GM10248 (cell line): ENCODE measurements around the gene TNNT3.
"Not testable (repeated sequence)": the region's sequence is repeated elsewhere in the genome, so short reads cannot be mapped to it uniquely, and the experiment has no call there.

ENCODE experiments used
- CTCF ChIA-PET: fragments of 300-600 bp; sonication (Branson Sonifier 250); formaldehyde crosslinking; extraction: SDS; loops from one replicate; lab custom pipeline; 2021; ENCODE audit warnings: antibody characterized with exemption; lab: Yijun Ruan, JAX
- POLR2A ChIA-PET: fragments of 350-650 bp; sonication (Branson Sonifier 250); formaldehyde crosslinking; extraction: SDS; loops from one replicate; lab custom pipeline; 2020; ENCODE audit warnings: antibody characterized with exemption; lab: Yijun Ruan, JAX
- DNase-seq: peaks from one replicate; pipeline ENCODE4 v3.0.0; 2012; ENCODE audit errors: extremely low spot score
- TF ChIP-seq, protein P1 (sequence below): IDR thresholded peaks from 2 replicates; pipeline ENCODE4 v1.5.1; 2012; ENCODE audit warnings: mild to moderate bottlenecking, low read depth; ENCODE audit errors: extremely low read depth, missing control alignments, control extremely low read depth

Gene TNNT3

DNA sequence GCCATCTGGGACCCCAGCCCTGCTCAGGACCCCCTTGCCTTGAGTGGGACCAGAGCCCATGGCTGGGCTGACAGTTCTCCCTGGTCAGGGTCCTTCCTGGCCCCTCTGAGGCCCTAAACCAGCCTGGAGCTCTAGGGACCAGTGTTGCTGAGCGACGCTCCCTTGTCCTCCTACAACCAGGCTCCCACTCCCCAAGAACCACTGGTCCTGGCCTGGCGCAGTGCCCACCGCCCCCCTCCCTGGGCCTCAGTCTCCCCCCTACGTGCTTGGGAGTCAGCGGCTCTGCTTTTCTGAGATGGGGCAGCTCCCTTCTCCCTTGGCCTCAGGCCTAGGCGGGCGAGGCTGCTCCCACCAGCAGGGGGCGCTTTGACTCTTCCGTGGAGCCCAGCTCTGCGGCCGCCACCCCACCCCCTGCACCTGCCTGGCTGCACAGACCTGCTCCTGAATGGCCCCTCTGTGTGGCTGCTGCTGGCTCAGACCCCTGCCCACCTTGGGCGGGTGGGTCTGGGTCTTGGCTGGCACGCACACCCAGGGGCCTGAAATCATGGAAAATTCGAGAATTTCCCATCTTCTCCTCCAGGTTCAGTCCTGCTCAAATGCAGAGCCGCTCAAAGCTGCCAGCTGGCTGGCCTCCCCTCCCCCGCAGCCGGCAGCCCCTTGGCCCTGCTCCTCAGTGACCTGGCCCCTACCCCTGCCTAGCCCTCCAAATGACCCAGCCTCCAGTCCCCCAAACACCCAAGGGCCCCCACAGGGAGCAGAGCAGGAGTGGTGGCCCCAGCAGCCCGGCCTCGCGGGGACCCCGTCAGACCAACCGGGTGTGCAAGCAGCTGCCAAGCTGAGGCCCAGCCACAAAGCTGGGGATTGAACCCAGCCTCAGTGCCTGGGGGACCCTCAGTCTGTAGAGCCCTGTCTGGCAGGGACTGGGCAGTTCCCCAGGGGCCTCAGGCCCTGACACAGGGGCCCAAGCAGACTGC, 37.0 kb upstream of the TNNT3 start:
- TF ChIP-seq, protein P1, sequence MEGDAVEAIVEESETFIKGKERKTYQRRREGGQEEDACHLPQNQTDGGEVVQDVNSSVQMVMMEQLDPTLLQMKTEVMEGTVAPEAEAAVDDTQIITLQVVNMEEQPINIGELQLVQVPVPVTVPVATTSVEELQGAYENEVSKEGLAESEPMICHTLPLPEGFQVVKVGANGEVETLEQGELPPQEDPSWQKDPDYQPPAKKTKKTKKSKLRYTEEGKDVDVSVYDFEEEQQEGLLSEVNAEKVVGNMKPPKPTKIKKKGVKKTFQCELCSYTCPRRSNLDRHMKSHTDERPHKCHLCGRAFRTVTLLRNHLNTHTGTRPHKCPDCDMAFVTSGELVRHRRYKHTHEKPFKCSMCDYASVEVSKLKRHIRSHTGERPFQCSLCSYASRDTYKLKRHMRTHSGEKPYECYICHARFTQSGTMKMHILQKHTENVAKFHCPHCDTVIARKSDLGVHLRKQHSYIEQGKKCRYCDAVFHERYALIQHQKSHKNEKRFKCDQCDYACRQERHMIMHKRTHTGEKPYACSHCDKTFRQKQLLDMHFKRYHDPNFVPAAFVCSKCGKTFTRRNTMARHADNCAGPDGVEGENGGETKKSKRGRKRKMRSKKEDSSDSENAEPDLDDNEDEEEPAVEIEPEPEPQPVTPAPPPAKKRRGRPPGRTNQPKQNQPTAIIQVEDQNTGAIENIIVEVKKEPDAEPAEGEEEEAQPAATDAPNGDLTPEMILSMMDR: peak; percentile 96
- CTCF ChIA-PET: interaction anchor here (0.6 to 4.5 kb wide), 49 partner anchors 9 to 272 kb away, joined by 3 to 38 read pairs (median 6); partner anchors contain the start of genes H19, LSP1, MRPL23 and PRR33
- POLR2A ChIA-PET: interaction anchor here (0.6 to 0.8 kb wide), 2 partner anchors 34 to 38 kb away, joined by 3 read pairs; no protein-coding TSS in a partner anchor
- peak; percentile 90 for DNase-seq

DNA sequence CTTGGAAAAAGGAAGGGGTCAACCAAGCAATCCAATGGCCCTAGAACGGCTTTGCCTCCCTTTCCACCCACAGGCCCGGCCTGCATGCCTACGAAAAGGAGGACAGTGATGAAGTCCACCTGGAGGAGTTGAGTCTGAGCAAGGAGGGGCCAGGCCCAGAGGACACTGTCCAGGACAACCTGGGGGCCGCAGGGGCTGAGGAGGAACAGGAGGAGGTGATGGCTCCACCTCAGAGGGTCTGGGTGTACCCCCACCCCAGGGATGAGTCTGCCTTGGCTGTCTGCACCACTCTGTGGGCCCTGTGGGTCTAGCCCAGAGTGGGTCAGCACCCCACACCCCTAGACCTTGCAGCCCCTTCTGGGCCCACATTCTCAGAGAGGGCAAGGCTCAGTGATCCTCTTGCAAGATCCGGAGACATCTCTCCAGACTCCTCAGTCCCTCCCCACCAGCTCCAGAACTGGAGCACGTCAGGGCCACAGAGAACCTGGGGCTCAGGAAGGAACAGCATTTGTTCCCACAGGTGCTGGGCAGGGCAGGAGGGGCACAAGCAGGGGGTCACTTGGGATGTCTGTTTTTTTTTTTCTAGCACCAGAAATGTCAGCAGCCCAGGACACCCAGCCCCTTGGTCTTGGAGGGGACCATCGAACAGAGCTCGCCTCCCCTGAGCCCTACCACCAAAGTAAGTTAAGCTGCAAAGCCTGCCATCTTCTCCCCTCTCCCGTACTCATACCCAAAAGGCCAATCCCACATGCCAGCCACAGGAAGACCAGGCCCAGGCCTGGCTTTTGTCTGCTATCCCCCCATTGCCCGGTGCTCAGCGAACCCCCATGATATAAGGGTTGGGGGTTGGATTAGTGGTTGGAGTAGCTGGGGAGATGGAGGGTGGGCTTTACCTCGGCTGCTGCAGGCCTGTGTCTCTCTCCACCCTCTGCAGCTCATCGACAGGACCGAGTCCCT, 35.9 kb upstream of the TNNT3 start:
- DNase-seq: no peak
- TF ChIP-seq, protein P1: no peak
- ChIA-PET POLR2A (no interaction called here), CTCF (interaction anchor here (1.0 to 4.5 kb wide), 24 partner anchors 8 to 271 kb away, joined by 3 to 38 read pairs (median 10); partner anchors contain the start of genes PRR33 and TNNT3)

DNA sequence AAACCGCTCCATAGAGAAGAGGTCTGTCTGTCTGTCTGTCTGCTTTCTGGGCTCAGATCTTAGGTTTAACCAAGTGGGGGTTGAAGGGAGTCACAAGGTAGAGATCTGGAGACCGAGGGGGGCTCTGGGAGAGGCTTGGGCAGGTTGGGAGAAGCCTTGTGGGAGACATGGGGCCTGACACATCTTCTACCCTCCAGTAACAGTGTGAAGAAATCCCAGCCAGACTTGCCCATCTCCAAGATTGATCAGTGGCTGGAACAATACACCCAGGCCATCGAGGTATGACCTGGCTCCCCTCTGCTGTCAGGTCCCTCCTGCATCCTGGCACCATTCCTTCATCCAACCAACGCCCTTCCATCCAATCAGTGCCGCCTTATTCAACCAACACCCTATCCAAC, 35.2 kb upstream of the TNNT3 start:
- POLR2A ChIA-PET: no interaction called here
- TF ChIP-seq, protein P1: no peak
- no peak for DNase-seq
- CTCF ChIA-PET: interaction anchor here (1.0 to 4.5 kb wide), 4 partner anchors 35 to 116 kb away, joined by 3 to 38 read pairs (median 21); partner anchors contain the start of gene TNNT3

DNA sequence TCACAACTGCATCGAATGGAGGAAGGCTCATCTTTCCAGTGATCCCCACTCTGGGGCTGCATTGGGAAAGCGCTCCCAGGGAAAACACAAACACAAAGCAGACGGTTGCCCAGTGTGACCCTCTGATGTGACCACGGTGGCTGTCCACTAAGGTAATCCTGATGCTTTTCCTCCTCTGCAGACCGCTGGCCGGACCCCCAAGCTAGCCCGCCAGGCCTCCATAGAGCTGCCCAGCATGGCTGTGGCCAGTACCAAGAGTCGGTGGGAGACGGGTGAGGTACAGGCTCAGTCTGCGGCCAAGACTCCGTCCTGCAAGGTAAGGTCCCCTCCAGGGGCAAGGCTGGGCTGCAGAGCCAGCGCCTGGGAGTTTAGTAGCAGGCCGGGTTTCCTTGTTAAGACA, 33.0 kb upstream of the TNNT3 start:
- CTCF ChIA-PET, DNase-seq, POLR2A ChIA-PET: not testable (repeated sequence)

DNA sequence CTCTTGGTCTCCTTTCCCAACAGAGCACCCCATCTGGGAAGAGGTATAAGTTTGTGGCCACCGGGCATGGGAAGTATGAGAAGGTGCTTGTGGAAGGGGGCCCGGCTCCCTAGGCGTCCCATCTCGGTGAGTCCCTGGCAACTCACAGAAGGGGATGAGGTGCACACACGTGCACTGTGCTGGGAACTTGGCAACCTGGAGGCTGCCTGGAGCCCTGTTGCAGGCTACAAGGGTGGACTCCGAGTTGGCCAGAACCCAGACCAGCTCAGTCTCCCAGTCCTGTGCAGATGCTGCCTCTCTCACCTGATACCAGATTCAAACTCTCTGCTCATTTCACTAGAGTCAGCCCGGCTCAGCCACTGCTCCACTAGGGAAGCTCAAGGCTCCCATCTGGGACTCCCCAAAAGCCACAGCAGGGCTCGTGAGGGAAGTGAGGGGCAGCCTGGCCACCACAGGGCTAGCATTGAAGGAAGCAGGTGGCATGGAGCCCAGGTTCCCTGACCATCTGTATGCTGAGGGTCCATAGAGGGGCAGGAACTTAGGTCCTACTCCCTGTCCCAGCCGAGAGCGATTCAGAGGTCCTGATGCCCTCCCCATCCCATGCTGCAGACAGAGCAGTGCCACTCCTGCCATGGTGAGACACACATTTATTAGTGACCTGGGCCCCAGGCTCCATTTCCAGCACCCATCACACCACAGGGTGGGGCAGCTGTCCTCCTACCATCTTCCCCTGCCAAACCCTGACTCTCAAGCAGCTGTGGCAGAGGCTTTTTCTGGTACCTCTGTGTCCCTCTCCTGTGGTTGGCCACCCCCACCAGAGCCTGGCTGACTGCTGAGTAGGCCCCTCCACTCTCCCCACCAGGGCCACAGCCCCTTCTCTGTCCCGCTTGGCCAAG, 31.8 kb upstream of the TNNT3 start:
- CTCF ChIA-PET: no interaction called here
- DNase-seq: no peak

DNA sequence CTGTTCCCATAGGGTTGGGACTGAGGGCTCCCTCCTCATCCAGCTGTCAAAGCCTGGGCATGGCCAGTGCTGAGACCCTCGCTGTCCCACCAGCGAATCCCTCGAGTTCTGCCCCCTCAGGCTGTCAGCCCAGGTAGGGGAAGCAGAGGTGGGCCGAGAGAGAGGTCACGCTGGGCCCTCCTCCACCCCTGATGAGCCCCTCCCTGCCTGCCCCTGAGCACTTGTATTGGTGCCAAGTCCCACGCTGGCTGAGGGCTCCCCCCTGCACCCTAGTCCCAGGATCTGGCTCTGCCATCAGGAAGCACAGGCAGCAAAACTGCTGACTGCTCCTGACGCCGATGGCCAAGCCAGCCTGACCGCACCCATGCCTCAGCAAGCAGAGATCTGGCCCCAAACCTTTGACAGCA, 31.2 kb upstream of the TNNT3 start:
- POLR2A ChIA-PET: no interaction called here
- CTCF ChIA-PET: no interaction called here
- TF ChIP-seq, protein P1: no peak
- no peak for DNase-seq

More for the DNA sequence above, 31.8 kb upstream of the TNNT3 start:
- POLR2A ChIA-PET: no interaction called here
- TF ChIP-seq, protein P1: no peak
